Endothelial cell of umbilical vein (primary cell): Measurements from ENCODE around the gene TANGO2. TPM values are rescaled to one million over a fixed set of nuclear protein-coding genes. Genes with fewer than 3 reads are reported as not detected.

Experiments used
- BruUV-seq: library from RNA; stranded (reverse); fragments of 400-500 nt; replicated peaks from 2 replicates; lab custom pipeline; 2021; lab: Mats Ljungman, UMichigan
- CTCF ChIA-PET: fragments of 300-600, 350-600 bp; sonication (Branson Sonifier 250); formaldehyde crosslinking; loops from one replicate; lab custom pipeline; 2021; ENCODE audit warnings: antibody characterized with exemption, inconsistent platforms; lab: Charles Lee
- POLR2A ChIA-PET: fragments of 300-600, 350-600 bp; sonication (Branson Sonifier 250); formaldehyde crosslinking; loops from one replicate; lab custom pipeline; 2021; ENCODE audit warnings: antibody characterized with exemption, inconsistent platforms; lab: Charles Lee
- DNase-seq: peaks from one replicate; pipeline ENCODE4 v3.0.0-alpha.2; 2011; ENCODE audit warnings: low read depth, low spot score
- FAIRE-seq: peaks from 2 replicates; lab custom pipeline; 2011; peaks lifted over from hg19 to GRCh38; lab: Jason Lieb, UNC
- H2AFZ ChIP-seq: 2 replicates; pipeline ENCODE4 v1.6.0; 2012; ENCODE audit warnings: low read depth, low read length, control low read depth, inconsistent platforms
- H3K27ac ChIP-seq: 2 replicates; pipeline ENCODE4 v1.5.1; 2011; ENCODE audit warnings: low read depth, mild to moderate bottlenecking, control low read depth, low read length, moderate library complexity; ENCODE audit not compliant: insufficient read depth
- H3K27me3 ChIP-seq, 2 experiments: 2 replicates each; pipeline versions ENCODE4 v1.6.0 to v1.6.1; 2011; ENCODE audit warnings: low read length in 2 of 2, mixed read lengths in 1 of 2; ENCODE audit not compliant: control insufficient read depth in 2 of 2, insufficient read depth in 2 of 2
- H3K36me3 ChIP-seq, 2 experiments: 2 replicates in 1 of 2; 3 replicates in 1 of 2; pipeline ENCODE4 v1.5.1; 2011; ENCODE audit warnings: low read length in 2 of 2, mild to moderate bottlenecking in 1 of 2, moderate library complexity in 1 of 2; ENCODE audit not compliant: control insufficient read depth in 2 of 2, insufficient read depth in 2 of 2; ENCODE audit errors: extremely low read depth in 1 of 2
- H3K4me1 ChIP-seq: 3 replicates; pipeline ENCODE4 v1.5.1; 2011; ENCODE audit warnings: mild to moderate bottlenecking, low read length; ENCODE audit not compliant: control insufficient read depth, insufficient read depth; ENCODE audit errors: extremely low read depth
- H3K4me2 ChIP-seq: 2 replicates; pipeline ENCODE4 v1.6.1; 2011; ENCODE audit warnings: low read length, control low read depth, mixed read lengths; ENCODE audit not compliant: insufficient read depth
- H3K4me3 ChIP-seq, 3 experiments: fragments of 200-600 bp in 1 of 3; sonication (generic), shearing (Covaris generic) in 1 of 3; replicated peaks in 1 of 3; 2 replicates each; pipeline ENCODE4 v1.5.1; 2011 to 2016; ENCODE audit warnings: control low read depth in 3 of 3, low read length in 3 of 3, mild to moderate bottlenecking in 2 of 3, inconsistent platforms in 1 of 3, low read depth in 1 of 3, moderate library complexity in 1 of 3; ENCODE audit not compliant: insufficient read depth in 1 of 3
- H3K79me2 ChIP-seq: 2 replicates; pipeline ENCODE4 v1.6.0; 2012; ENCODE audit warnings: low read length, inconsistent platforms; ENCODE audit not compliant: control insufficient read depth, insufficient read depth
- H3K9ac ChIP-seq: replicated peaks from 2 replicates; pipeline ENCODE3; 2011; ENCODE audit warnings: low read length, control low read depth; ENCODE audit not compliant: insufficient read depth; ENCODE audit errors: extremely low read depth
- H3K9me1 ChIP-seq: replicated peaks from 3 replicates; pipeline ENCODE4 v1.6.0; 2011; ENCODE audit warnings: mild to moderate bottlenecking, low read length; ENCODE audit not compliant: control insufficient read depth, insufficient read depth; ENCODE audit errors: extremely low read depth
- H3K9me3 ChIP-seq: replicated peaks from 2 replicates; pipeline ENCODE4 v1.5.1; 2012; ENCODE audit warnings: low read length, inconsistent platforms; ENCODE audit not compliant: control insufficient read depth, insufficient read depth
- H4K20me1 ChIP-seq: replicated peaks from 2 replicates; pipeline ENCODE3; 2011; ENCODE audit warnings: mild to moderate bottlenecking, low read length; ENCODE audit not compliant: control insufficient read depth, insufficient read depth; ENCODE audit errors: extremely low read depth
- CTCF ChIP-seq, 2 donors: IDR thresholded peaks; 1 replicate in 1 of 2; 2 replicates in 1 of 2; pipeline ENCODE4 v1.5.1; 2011; ENCODE audit warnings: low read length in 2 of 2, mild to moderate bottlenecking in 2 of 2, moderate library complexity in 2 of 2, control low read depth in 1 of 2, inconsistent platforms in 1 of 2, low read depth in 1 of 2; ENCODE audit not compliant: insufficient read depth in 1 of 2; ENCODE audit errors: extremely low read depth in 1 of 2
- EZH2 ChIP-seq: IDR thresholded peaks from 2 replicates; pipeline ENCODE4 v1.6.1; 2012; ENCODE audit warnings: borderline replicate concordance, low read depth, mild to moderate bottlenecking, moderate library complexity, low read length, inconsistent platforms; ENCODE audit not compliant: severe bottlenecking
- FOS ChIP-seq: IDR thresholded peaks from 2 replicates; pipeline ENCODE4 v1.6.1; 2011; ENCODE audit warnings: mild to moderate bottlenecking, low read length, moderate library complexity, borderline replicate concordance; ENCODE audit not compliant: insufficient read depth
- GATA2 ChIP-seq: IDR thresholded peaks from 2 replicates; pipeline ENCODE4 v1.7.0; 2011; ENCODE audit warnings: low read depth, mild to moderate bottlenecking, moderate library complexity, mixed read lengths, low read length; ENCODE audit not compliant: insufficient read length, insufficient read depth
- JUN ChIP-seq: IDR thresholded peaks from 2 replicates; pipeline ENCODE4 v1.6.1; 2011; ENCODE audit warnings: borderline replicate concordance, low read depth; ENCODE audit not compliant: insufficient read length, insufficient read depth
- MAX ChIP-seq: IDR thresholded peaks from 2 replicates; pipeline ENCODE4 v1.6.1; 2011; ENCODE audit not compliant: insufficient read depth, insufficient read length
- MYC ChIP-seq: IDR thresholded peaks from one replicate; pipeline ENCODE4 v1.6.1; 2011; ENCODE audit warnings: mild to moderate bottlenecking, low read depth, low read length
- POLR2A ChIP-seq: IDR thresholded peaks from 2 replicates; pipeline ENCODE4 v1.6.1; 2012; ENCODE audit warnings: low read depth, mild to moderate bottlenecking, control low read depth, low read length
- POLR2AphosphoS5 ChIP-seq: IDR thresholded peaks from 2 replicates; pipeline ENCODE4 v1.6.1; 2012; ENCODE audit warnings: low read depth, mild to moderate bottlenecking, control low read depth, low read length, moderate library complexity; ENCODE audit not compliant: insufficient read depth
- dilution Hi-C: fragments of 300-500 bp; cut with MboI; formaldehyde crosslinking; loops from one replicate; pipeline ENCODE4 v1.15.0; 2019; ENCODE audit warnings: low sequenced_read_pairs; ENCODE audit not compliant: extremely low pct_ligation_motif_present
- intact Hi-C: fragments of 100-400 bp; cut with micrococcal nuclease; formaldehyde crosslinking; loops from one replicate; pipeline ENCODE4 v1.10.0; 2022
- polyA plus RNA-seq, 4 experiments: library from polyadenylated mRNA; depleted of rRNA in 3 of 4; stranded (reverse) in 3 of 4; unstranded in 1 of 4; fragments of >200 nt; gene quantifications; 2 replicates each; pipeline versions ENCODE4 v1.2.1 to v1.2.3, GENCODE V29; 2011 to 2012; ENCODE audit warnings: missing spikeins in 1 of 4
- total RNA-seq: library from RNA; stranded (reverse); gene quantifications from 2 replicates; pipeline ENCODE4 v1.2.3, GENCODE V29; 2021

Gene TANGO2
- total and polyA plus RNA-seq, 2 donors (not counting 3 experiments of a cell fraction or from before 2014, with no cell fraction given), result 40.0 to 49.3 TPM

DNA sequence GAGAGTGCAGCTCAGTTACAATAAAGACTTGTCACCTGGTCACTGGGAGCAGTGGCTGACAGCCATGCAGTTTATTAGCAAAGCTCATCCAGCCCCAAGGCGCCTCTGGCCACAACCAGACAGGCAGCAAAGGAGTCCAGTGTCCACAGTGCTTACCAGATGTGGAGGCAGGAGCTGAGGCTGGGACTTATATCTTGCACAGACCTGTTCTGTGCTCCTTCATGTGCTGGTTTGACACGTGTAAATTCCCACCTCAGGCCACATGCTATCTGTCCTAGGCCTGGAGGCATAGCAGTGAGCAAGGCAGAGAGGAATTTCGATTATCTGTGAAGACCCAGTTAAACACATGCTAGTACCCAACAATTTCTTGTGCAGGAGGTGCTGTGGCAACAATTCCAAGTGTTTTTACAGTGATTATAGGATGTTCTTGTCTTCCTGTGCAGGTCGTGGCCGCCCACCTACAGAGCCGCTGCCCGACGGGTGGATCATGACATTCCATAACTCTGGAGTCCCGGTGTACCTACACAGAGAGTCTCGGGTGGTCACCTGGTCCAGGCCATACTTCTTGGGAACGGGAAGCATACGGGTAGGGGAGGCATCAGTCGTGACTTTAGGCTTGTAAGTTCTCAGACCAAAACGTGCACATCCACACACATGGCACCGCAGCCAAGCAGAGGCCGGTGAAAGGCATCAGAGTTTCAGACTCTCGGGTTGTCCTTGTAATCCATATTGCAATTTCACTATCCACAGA, 68.5 kb downstream of the TANGO2 start:
- Histone ChIP-seq H3K9me3 (no peaks in the 10 kb centered on the region), H3K4me3 (no peak overlapping the region), H3K9me1 (no peaks in the 10 kb centered on the region), H4K20me1 (peaks cover 2% of the 10 kb centered on the region), H3K4me1 (no peaks in the 10 kb centered on the region), H3K9ac (no peak overlapping the region), H3K36me3 (peaks cover 54 to 78% of the 10 kb centered on the region in 2 experiments), H3K27me3 (no peaks in the 10 kb centered on the region), H2AFZ (no peak overlapping the region), H3K27ac (no peak overlapping the region), H3K79me2 (peaks cover 63% of the 10 kb centered on the region), H3K4me2 (no peak overlapping the region)
- dilution Hi-C loops, result no loop called here
- no TSS peak for BruUV-seq
- TF ChIP-seq GATA2 (no peak), MAX (no peak), POLR2AphosphoS5 (no peak), EZH2 (no peak), JUN (no peak), MYC (no peak), POLR2A (no peak), FOS (no peak), CTCF (IDR thresholded peaks at IDR 0.05; ENCODE audit: extremely low read depth in 1 of 2, insufficient read depth in 1 of 2, low read depth in 1 of 2, low read length in 2 of 2) (no peak)
- ChIA-PET CTCF (no interaction called here), POLR2A (no interaction called here)
- intact Hi-C loops, result no loop called here
- FAIRE-seq, result no peak
- no peak for DNase-seq
